Choroid plexus epithelial cell (primary cell): Measurements from ENCODE around the gene SLF2.

ENCODE experiments used
- DNase-seq: peaks from one replicate; pipeline ENCODE4 v3.0.0-alpha.2; 2010; ENCODE audit warnings: low read depth
- H3K4me3 ChIP-seq: 2 replicates; pipeline ENCODE4 v1.5.1; 2011; ENCODE audit warnings: low read depth, mild to moderate bottlenecking, control low read depth, low read length, moderate library complexity
- CTCF ChIP-seq: conservative IDR thresholded peaks from 2 replicates; pipeline ENCODE4 v1.5.1; 2011; ENCODE audit warnings: low read depth, mild to moderate bottlenecking, control low read depth, inconsistent platforms, low read length, moderate library complexity

The SLF2 gene

GRCh38 chr10:100976906-100977305, 64.1 kb downstream of the SLF2 start:
- no peak for TF ChIP-seq CTCF
- H3K4me3 ChIP-seq, result no peak overlapping the region
- no peak for DNase-seq

DNA sequence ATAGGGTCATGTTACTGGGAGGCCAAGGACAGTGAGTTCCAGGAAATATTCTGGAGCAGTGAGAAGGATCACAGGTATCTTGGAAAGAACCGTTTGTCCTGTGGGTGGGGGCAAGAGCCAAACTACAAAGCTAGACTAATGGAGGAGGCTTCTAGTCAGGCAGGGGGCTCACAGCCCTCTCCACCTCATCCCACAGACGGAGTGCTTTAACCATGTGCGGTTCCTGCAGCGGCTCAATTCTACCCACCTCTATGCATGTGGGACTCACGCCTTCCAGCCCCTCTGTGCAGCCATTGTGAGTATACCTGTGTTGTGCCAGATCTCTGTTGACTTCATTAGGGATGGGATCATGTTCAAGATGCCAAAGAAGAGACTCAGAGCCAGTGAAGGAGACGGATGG, 64.7 kb downstream of the SLF2 start:
- no peak for TF ChIP-seq CTCF
- no peak overlapping the region for H3K4me3 ChIP-seq
- DNase-seq, result no peak

DNA sequence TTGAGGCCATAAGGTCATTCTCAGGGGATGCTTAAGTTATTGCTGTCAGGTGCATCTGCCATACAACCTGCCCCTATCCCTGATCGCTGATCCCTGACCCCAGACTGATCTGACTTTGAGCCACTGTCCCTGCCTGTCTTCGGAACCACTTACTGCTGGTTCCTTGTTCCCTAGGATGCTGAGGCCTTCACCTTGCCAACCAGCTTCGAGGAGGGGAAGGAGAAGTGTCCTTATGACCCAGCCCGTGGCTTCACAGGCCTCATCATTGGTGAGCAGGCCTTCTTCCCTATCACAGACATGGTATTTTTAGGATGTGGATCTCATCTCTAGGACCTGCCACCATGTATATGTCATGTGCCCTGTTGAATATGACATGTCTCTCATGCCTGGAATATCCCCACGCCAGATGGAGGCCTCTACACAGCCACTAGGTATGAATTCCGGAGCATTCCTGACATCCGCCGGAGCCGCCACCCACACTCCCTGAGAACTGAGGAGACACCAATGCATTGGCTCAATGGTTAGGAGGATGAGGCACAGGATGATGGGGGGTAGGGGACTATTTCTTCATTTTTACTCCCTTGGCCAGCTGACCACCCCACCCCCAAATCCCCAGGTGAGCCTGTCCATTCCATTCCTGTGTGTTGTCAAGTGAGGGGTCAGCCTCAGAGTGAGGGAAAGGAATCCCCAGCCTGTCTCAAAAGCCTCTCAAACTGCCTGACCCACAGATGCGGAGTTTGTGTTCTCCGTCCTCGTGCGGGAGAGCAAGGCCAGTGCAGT, 65.5 kb downstream of the SLF2 start:
- H3K4me3 ChIP-seq, result no peak overlapping the region
- no peak for TF ChIP-seq CTCF
- DNase-seq, result no peak

DNA sequence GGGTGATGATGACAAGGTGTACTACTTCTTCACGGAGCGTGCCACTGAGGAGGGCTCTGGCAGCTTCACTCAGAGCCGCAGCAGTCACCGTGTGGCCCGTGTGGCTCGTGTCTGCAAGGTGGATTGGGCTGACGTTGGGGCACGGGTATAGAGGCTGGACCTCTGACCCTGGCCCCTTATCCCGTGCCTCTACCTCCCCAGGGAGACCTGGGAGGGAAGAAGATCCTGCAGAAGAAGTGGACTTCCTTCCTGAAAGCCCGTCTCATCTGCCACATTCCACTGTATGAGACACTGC, 66.1 kb downstream of the SLF2 start:
- H3K4me3 ChIP-seq, result no peak overlapping the region
- no peak for DNase-seq
- no peak for TF ChIP-seq CTCF

GRCh38 chr10:100979791-100980272, 67.1 kb downstream of the SLF2 start:
- no peak for TF ChIP-seq CTCF
- no peak for DNase-seq
- H3K4me3 ChIP-seq, result no peak overlapping the region

GRCh38 chr10:100980311-100980710, 67.5 kb downstream of the SLF2 start:
- no peak for TF ChIP-seq CTCF
- no peak for DNase-seq
- no peak overlapping the region for H3K4me3 ChIP-seq

DNA sequence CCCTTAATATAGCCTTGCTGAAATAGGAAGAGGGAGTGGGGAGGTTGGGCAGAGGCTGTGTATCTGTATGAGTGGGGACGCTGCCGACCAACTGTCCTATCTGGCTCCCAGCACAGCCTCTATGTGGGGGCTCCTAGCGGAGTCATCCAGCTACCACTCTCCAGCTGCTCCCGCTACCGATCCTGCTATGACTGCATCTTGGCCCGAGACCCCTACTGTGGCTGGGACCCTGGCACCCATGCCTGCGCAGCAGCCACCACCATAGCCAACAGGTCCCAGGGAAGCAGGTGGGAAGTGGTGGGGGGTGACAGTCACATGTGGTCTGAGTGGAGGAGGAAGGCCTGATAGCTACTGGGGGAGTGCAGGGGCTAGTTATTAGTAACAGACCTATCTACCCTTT, 67.9 kb downstream of the SLF2 start:
- DNase-seq, result no peak
- H3K4me3 ChIP-seq, result no peak overlapping the region
- TF ChIP-seq CTCF, result no peak
